Gastrocnemius medialis (tissue), 4 donors: Measurements from ENCODE around the gene PLEKHO1. TPM values are rescaled to one million over a fixed set of nuclear protein-coding genes. Genes with fewer than 3 reads are reported as not detected.
"Not testable (repeated sequence)": the region's sequence is repeated elsewhere in the genome, so short reads cannot be mapped to it uniquely, and the experiment has no call there.

Source experiments
- ATAC-seq, 2 donors: fragments of 150-250 bp; one replicate each; pipeline ENCODE4 v1.9.1; 2016
- DNase-seq, 2 donors: peaks; one replicate each; pipeline ENCODE4 v3.0.0-alpha.2; 2019
- H3K27ac ChIP-seq, 4 donors: fragments of 200-600 bp; sonication (generic); 1 replicate in 1 of 4; 2 replicates in 3 of 4; pipeline ENCODE4 v1.5.1; 2016 to 2018; ENCODE audit warnings: mild to moderate bottlenecking in 2 of 4, moderate library complexity in 1 of 4
- H3K27me3 ChIP-seq, 3 donors: fragments of 200-600 bp; sonication (generic) in 2 of 3; 1 replicate in 1 of 3; 2 replicates in 2 of 3; pipeline versions ENCODE4 v1.5.1 to v1.6.0; 2016 to 2019; ENCODE audit warnings: mild to moderate bottlenecking in 1 of 3, moderate library complexity in 1 of 3
- H3K36me3 ChIP-seq, 2 donors: fragments of 200-600 bp; sonication (generic) in 1 of 2; one replicate each; pipeline ENCODE4 v1.5.1; 2017 to 2018
- H3K4me1 ChIP-seq, 2 donors: fragments of 200-600 bp; sonication (generic) in 1 of 2; one replicate each; pipeline ENCODE4 v1.5.1; 2016 to 2017; ENCODE audit warnings: mild to moderate bottlenecking in 2 of 2
- H3K4me3 ChIP-seq, 4 donors: fragments of 200-600 bp; sonication (generic) in 3 of 4; 1 replicate in 1 of 4; 2 replicates in 3 of 4; pipeline ENCODE4 v1.5.1; 2016 to 2019; ENCODE audit warnings: mild to moderate bottlenecking in 2 of 4
- H3K9me3 ChIP-seq, 3 donors: fragments of 200-600 bp; sonication (generic) in 2 of 3; 1 replicate in 1 of 3; 2 replicates in 2 of 3; pipeline ENCODE4 v1.5.1; 2016 to 2019
- POLR2A ChIP-seq, 2 donors: fragments of 450-650 bp; IDR thresholded peaks; one replicate each; pipeline ENCODE4 v1.6.1; 2017; ENCODE audit warnings: antibody characterized with exemption in 2 of 2, mild to moderate bottlenecking in 2 of 2, moderate library complexity in 2 of 2
- in situ Hi-C, 4 donors: fragments of 200-750 bp; cut with MboI; loops; one replicate each; pipeline versions ENCODE4 v1.15.0 to v1.8.0; 2017; ENCODE audit warnings: low sequenced_read_pairs in 4 of 4
- intact Hi-C: fragments of 100-400 bp; cut with DNase I; formaldehyde crosslinking; loops from one replicate; pipeline ENCODE4 v1.15.1; 2023; ENCODE audit warnings: low total_unique reads
- total RNA-seq, 4 donors: library from RNA; depleted of rRNA; stranded (reverse); fragments of >200 nt; gene quantifications; one replicate each; pipeline versions ENCODE4 v1.1.0 to v1.2.3, GENCODE V29; 2016
- TF ChIP-seq, protein P1 (sequence below), 5 experiments: fragments of 450-650 bp in 3 of 5; fragments of 200-600 bp in 2 of 5; sonication (generic) in 2 of 5; IDR thresholded peaks in 4 of 5; conservative IDR thresholded peaks in 1 of 5; 1 replicate in 4 of 5; 2 replicates in 1 of 5; pipeline ENCODE4 v1.5.1; 2016 to 2019; ENCODE audit warnings: antibody characterized with exemption in 5 of 5, mild to moderate bottlenecking in 3 of 5, moderate library complexity in 3 of 5

The PLEKHO1 gene
- total RNA-seq, 4 donors from 2014 or later = 24.3 to 57.7 (median 40.4) TPM

GRCh38 chr1:150138044-150138443 lies 11.7 kb upstream of the PLEKHO1 start:
- peaks cover 7 to 8% of the 10 kb centered on the region in 2 donors for H3K4me1 ChIP-seq

GRCh38 chr1:150141452-150141851 lies 8.3 kb upstream of the PLEKHO1 start:
- in situ Hi-C loops (no loop called here), intact Hi-C loops (loop anchor here (2.0 kb wide), 1 partner anchor 59 kb away; no protein-coding TSS in a partner anchor)
- ATAC-seq (no peak), DNase-seq (no peak)
- Histone ChIP-seq H3K36me3 (no peaks in the 10 kb centered on the region), H3K4me3 (no peak overlapping the region), H3K27me3 (no peaks in the 10 kb centered on the region), H3K27ac (peak overlapping the region in 1 of 4 donors; percentile 20), H3K4me1 (peaks cover 8 to 17% of the 10 kb centered on the region in 2 donors), H3K9me3 (no peaks in the 10 kb centered on the region)
- TF ChIP-seq, protein P1, sequence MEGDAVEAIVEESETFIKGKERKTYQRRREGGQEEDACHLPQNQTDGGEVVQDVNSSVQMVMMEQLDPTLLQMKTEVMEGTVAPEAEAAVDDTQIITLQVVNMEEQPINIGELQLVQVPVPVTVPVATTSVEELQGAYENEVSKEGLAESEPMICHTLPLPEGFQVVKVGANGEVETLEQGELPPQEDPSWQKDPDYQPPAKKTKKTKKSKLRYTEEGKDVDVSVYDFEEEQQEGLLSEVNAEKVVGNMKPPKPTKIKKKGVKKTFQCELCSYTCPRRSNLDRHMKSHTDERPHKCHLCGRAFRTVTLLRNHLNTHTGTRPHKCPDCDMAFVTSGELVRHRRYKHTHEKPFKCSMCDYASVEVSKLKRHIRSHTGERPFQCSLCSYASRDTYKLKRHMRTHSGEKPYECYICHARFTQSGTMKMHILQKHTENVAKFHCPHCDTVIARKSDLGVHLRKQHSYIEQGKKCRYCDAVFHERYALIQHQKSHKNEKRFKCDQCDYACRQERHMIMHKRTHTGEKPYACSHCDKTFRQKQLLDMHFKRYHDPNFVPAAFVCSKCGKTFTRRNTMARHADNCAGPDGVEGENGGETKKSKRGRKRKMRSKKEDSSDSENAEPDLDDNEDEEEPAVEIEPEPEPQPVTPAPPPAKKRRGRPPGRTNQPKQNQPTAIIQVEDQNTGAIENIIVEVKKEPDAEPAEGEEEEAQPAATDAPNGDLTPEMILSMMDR (IDR thresholded peaks at IDR 0.05 in 4 of 5, conservative IDR thresholded peaks at IDR 0.05 in 1 of 5) = no peak
- TF ChIP-seq POLR2A (IDR thresholded peaks at IDR 0.05) = no peak

More at GRCh38 chr1:150138044-150138443, 11.7 kb upstream of the PLEKHO1 start:
- TF ChIP-seq, protein P1 (IDR thresholded peaks at IDR 0.05 in 4 of 5, conservative IDR thresholded peaks at IDR 0.05 in 1 of 5) = no peak
- no peak for TF ChIP-seq POLR2A (IDR thresholded peaks at IDR 0.05)
- no peak overlapping the region for H3K4me3 ChIP-seq
- in situ Hi-C loops = no loop called here
- ATAC-seq (no peak), DNase-seq (no peak)
- H3K27me3 ChIP-seq = no peaks in the 10 kb centered on the region
- H3K27ac ChIP-seq = no peak overlapping the region
- intact Hi-C loops = no loop called here
- no peaks in the 10 kb centered on the region for H3K9me3 ChIP-seq
- H3K36me3 ChIP-seq = no peaks in the 10 kb centered on the region

DNA sequence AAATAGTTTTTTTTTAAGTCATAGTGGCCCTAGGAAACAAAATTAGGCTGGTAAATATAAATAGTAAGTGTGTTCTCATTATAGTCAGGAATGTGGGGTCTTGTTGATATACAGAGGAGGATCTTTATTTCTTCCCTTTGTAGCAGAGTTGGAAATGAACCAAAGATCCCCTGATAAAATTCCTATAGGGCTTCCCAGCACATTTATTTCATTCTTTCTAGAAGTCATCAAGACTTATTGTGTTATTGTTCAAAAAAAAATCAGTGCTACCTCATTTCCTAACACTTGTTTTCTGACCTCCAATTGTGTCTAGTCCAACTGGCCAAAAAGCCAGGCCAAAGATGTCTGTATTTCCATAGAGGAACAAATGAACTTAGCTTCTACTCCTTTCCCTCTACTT lies 7.6 kb upstream of the PLEKHO1 start:
- Histone ChIP-seq H3K27ac (peak overlapping the region in 2 of 4 donors; percentile 20 to 23), H3K27me3 (no peaks in the 10 kb centered on the region), H3K4me1 (peaks cover 8 to 17% of the 10 kb centered on the region in 2 donors), H3K9me3 (no peaks in the 10 kb centered on the region), H3K36me3 (no peaks in the 10 kb centered on the region), H3K4me3 (no peak overlapping the region)
- TF ChIP-seq, protein P1 (IDR thresholded peaks at IDR 0.05 in 4 of 5, conservative IDR thresholded peaks at IDR 0.05 in 1 of 5) = no peak
- no peak for TF ChIP-seq POLR2A (IDR thresholded peaks at IDR 0.05)
- no peak for DNase-seq
- intact Hi-C loops (no loop called here), in situ Hi-C loops (no loop called here)
- no peak for ATAC-seq

DNA sequence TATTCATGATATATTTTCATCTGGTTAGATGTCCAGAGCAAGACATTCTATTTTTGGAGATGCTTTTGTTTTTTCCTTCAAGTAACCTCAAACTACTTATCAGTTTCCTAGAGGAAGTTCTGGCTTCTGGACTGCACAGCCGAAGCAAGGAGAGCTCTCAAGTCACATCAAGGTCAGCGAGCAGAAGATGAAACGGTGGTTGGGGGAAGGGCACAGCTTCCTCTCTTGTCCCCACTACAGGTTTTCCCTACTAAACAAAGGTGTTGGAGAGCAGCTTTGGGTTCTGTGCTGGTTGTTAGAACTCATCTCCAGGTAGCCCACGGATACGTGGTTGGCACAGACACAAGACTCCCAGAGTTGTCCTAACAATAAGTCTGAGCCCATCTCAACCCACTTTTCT lies 5.1 kb upstream of the PLEKHO1 start:
- Histone ChIP-seq H3K36me3 (no peaks in the 10 kb centered on the region), H3K4me3 (no peak overlapping the region), H3K27me3 (no peaks in the 10 kb centered on the region), H3K27ac (no peak overlapping the region), H3K9me3 (no peaks in the 10 kb centered on the region), H3K4me1 (peaks cover 8 to 26% of the 10 kb centered on the region in 2 donors)
- no peak for ATAC-seq
- DNase-seq = no peak
- intact Hi-C loops = no loop called here
- no peak for TF ChIP-seq POLR2A (IDR thresholded peaks at IDR 0.05)
- TF ChIP-seq, protein P1 (IDR thresholded peaks at IDR 0.05 in 4 of 5, conservative IDR thresholded peaks at IDR 0.05 in 1 of 5) = no peak
- in situ Hi-C loops = no loop called here

- ATAC-seq, H3K4me3 ChIP-seq, intact Hi-C loops, DNase-seq, H3K27me3 ChIP-seq, H3K27ac ChIP-seq, H3K36me3 ChIP-seq, H3K9me3 ChIP-seq, in situ Hi-C loops: not testable (repeated sequence)
- H3K4me1 ChIP-seq = peaks cover 9 to 29% of the 10 kb centered on the region in 2 donors
Observed at GRCh38 chr1:150146016-150146415, 3.7 kb upstream of the PLEKHO1 start.
